ENCODE data around the gene LPP. TPM values are rescaled to one million over a fixed set of nuclear protein-coding genes. Genes with fewer than 3 reads are reported as not detected.

Gene LPP
- total and polyA plus RNA-seq, 2 of the 4 experiments (the other 2 are of a cell fraction): 16.0 to 130 TPM

DNA sequence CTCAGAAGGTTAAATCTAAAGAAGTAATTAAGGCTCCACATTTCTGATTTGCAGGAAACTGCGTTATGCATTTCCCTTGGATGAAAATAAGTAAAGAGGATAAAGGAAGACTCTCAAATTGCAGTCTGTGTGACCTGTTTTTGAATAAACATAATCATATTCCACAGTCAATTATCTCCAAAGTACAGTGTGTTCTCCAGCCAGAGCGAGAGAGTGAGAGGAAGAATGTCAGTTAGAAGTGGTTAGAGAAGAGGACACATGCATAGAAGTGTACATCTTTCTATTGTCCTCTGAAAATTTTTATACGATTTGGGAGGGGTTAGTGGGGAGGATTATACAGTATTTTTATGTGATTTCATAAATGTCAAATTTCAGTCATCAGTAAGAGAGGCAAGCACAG, 487.1 kb downstream of the LPP start:
- no TSS peak for BruUV-seq (replicated peaks)
- ATAC-seq (ENCODE audit: low read depth): no peak
- no peak overlapping the region for H4K8ac ChIP-seq (ENCODE audit: low read depth in 2 of 2, low read length in 2 of 2)
- no CpG with 5 or more reads among the region's 3 CpGs for WGBS, 2 experiments (ENCODE audit: extremely low coverage in 2 of 2, insufficient read length in 1 of 2)
- no peak overlapping the region for H3K18ac ChIP-seq (ENCODE audit: low read depth, low read length)
- H3K9me1 ChIP-seq (ENCODE audit: insufficient read depth, low read length): no peaks in the 10 kb centered on the region
- H4K91ac ChIP-seq (ENCODE audit: insufficient read depth, low read depth, low read length): no peak overlapping the region
- no peak overlapping the region for H3K4ac ChIP-seq (ENCODE audit: low read depth, low read length)
- H3K23ac ChIP-seq (ENCODE audit: low read depth, low read length): no peak overlapping the region
- dilution Hi-C loops (cut with HindIII; ENCODE audit: low sequenced_read_pairs, unreplicated experiment) (no loop called here), intact Hi-C loops (cut with micrococcal nuclease) (no loop called here), in situ Hi-C loops (cut with MboI; ENCODE audit: low sequenced_read_pairs) (no loop called here)
- H2AFZ ChIP-seq (replicated peaks; ENCODE audit: low read length, poor library complexity): no peak overlapping the region
- H3K4me2 ChIP-seq (ENCODE audit: low read depth, low read length): no peak overlapping the region
- H2AK5ac ChIP-seq (ENCODE audit: low read depth, low read length): no peak overlapping the region
- no peak for DNase-seq
- H2BK20ac ChIP-seq (ENCODE audit: low read depth, low read length): no peak overlapping the region
- CTCF ChIA-PET: no interaction called here
- H3K9ac ChIP-seq (ENCODE audit: low read depth, low read length): no peak overlapping the region
- 0 out of 2 replicates have a peak, but pooled peaks cover 1% of the 10 kb centered on the region for H3K36me3 ChIP-seq (ENCODE audit: control insufficient read depth, insufficient read depth, low read length)
- TF ChIP-seq CHD1 (IDR thresholded peaks at IDR 0.05; ENCODE audit: low read depth, low read length) (no peak), RCOR1 (IDR thresholded peaks at IDR 0.05; ENCODE audit: insufficient replicate concordance, low read length) (no peak), POLR2A (IDR thresholded peaks at IDR 0.05; ENCODE audit: low read depth, low read length) (no peak)
- POLR2A ChIA-PET (ENCODE audit: unreplicated experiment): no interaction called here
- H3K79me1 ChIP-seq (ENCODE audit: low read depth in 1 of 2, low read length in 2 of 2): peaks cover 8 to 26% of the 10 kb centered on the region in 2 experiments; a peak in 2 of 4 replicates
- H2AK9ac ChIP-seq (replicated peaks; ENCODE audit: low read depth, low read length, poor library complexity): no peak overlapping the region
- H2BK15ac ChIP-seq (ENCODE audit: low read depth, low read length): no peak overlapping the region
- no peak overlapping the region for H3K14ac ChIP-seq (replicated peaks; ENCODE audit: low read depth, low read length)
- H3K56ac ChIP-seq (ENCODE audit: extremely low read depth, insufficient read depth, low read length): no peak overlapping the region
- H3K4me3 ChIP-seq (ENCODE audit: insufficient read depth, low read depth, low read length): no peak overlapping the region
- H2BK120ac ChIP-seq (ENCODE audit: low read depth, low read length): no peak overlapping the region
- no peak overlapping the region for H3K27ac ChIP-seq (ENCODE audit: insufficient read depth, low read length)
- H3K9me3 ChIP-seq (ENCODE audit: control insufficient read depth, insufficient read depth, low read length): no peaks in the 10 kb centered on the region
- no peaks in the 10 kb centered on the region for H3K4me1 ChIP-seq (ENCODE audit: control insufficient read depth, insufficient read depth, low read length)
- no peak overlapping the region for H2BK5ac ChIP-seq (ENCODE audit: low read depth, low read length, poor library complexity, severe bottlenecking)
- no peaks in the 10 kb centered on the region for H3K27me3 ChIP-seq (ENCODE audit: control insufficient read depth, insufficient read depth, low read length)
- H4K20me1 ChIP-seq (ENCODE audit: insufficient read depth, low read length): no peaks in the 10 kb centered on the region
- H4K5ac ChIP-seq (ENCODE audit: low read depth, low read length): no peak overlapping the region
